ENCODE data around the gene USP9Y.

DNA sequence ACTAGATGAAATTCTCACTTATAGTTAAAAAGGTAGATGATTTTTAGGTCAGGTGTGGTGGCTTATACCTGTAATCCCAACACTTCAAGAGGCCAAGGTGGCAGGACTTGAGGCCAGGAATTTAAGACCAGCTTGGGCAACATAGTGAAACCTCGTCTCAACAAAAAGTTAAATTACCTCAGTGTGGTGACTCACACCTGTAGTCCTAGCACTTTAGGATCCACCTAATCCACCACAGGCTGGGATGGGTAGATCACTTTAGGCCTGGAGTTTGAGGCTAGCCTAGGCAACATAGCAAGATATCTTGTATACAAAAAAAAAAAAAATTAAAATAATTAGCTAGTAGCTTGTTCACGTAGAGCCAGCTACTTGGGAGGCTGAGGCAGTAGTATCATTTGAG is 140.3 kb downstream of the USP9Y start:
- TF ChIP-seq CTCF (conservative IDR thresholded peaks at IDR 0.05; ENCODE audit: low read depth, low read length) (no peak), EZH2 (IDR thresholded peaks at IDR 0.05; ENCODE audit: borderline replicate concordance, low read depth, low read length, poor library complexity, severe bottlenecking) (no peak)
